GM18526 (cell line): Measurements from ENCODE around the gene CATSPERZ.
A peak's percentile ranks its signal among the peaks of the same experiment; 100 is the strongest.

Experiments
- POLR2A ChIP-seq: IDR thresholded peaks from 3 replicates; pipeline ENCODE4 v1.6.1; 2011; ENCODE audit not compliant: insufficient read length; ENCODE audit errors: extremely low read depth

CATSPERZ gene

GRCh38 chr11:64261556-64262080 is 38.5 kb upstream of the CATSPERZ start:
- no peak for TF ChIP-seq POLR2A

DNA sequence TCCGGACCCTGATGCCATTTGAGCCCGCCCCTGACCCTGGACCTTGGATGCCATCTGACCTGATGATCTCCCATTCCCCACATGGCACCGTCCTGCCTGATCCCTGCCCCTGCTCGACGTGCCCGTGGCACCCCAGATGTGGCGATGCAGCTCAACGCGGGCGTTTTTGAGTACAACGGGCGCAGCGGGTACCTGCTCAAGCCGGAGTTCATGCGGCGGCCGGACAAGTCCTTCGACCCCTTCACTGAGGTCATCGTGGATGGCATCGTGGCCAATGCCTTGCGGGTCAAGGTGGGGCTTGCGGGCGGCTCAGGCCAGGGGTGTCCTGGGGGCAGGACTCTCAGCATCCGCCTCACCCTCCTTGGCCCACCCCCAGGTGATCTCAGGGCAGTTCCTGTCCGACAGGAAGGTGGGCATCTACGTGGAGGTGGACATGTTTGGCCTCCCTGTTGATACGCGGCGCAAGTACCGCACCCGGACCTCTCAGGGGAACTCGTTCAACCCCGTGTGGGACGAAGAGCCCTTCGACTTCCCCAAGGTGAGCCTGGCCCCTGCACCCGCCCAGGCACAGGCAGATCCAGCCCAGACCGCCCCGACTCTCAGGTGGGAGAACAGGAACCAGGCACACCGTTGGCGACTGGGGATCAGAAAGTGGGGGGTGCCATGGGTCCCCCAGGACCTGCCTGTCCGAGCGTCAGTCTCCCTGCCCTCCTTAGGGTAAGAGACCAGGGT is 37.7 kb upstream of the CATSPERZ start:
- no peak for TF ChIP-seq POLR2A

DNA sequence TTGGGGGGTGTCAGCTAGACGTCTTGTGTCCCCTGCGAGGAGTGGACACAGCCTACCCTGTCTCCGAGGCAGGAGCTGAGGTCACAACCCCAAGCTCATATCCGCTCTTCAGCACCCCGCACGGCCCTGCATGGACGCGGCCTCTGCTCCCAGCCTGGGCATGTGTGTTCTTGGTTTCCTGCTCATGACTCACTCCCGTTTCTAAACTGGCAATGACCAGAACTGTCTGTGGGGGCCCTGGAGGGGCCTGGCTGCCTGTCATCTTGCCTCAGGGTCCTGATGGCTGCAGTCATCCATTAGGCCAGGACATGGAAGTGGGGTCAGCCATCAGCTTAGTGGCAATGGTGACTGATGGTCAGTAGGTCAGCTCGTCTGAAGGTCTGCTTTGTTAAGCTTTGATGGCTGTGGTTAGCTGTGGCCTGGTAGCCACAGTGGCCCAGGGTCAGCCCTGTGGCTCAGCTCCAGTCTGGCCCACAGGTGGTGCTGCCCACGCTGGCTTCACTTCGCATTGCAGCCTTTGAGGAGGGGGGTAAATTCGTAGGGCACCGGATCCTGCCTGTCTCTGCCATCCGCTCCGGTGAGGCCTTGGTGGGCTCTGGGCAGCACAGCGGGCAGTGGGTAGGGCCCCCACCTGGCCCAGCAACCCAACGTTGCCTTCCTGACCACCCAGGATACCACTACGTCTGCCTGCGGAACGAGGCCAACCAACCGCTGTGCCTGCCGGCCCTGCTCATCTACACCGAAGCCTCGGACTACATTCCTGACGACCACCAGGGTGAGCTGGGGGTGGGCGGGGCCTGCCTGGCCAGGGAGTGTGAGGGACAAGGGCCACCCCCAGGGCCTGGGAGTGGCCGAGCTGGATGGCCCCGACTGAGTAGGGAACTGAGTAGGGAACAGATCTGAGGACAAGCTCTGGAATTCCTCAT is 36.9 kb upstream of the CATSPERZ start:
- TF ChIP-seq POLR2A, result no peak

DNA sequence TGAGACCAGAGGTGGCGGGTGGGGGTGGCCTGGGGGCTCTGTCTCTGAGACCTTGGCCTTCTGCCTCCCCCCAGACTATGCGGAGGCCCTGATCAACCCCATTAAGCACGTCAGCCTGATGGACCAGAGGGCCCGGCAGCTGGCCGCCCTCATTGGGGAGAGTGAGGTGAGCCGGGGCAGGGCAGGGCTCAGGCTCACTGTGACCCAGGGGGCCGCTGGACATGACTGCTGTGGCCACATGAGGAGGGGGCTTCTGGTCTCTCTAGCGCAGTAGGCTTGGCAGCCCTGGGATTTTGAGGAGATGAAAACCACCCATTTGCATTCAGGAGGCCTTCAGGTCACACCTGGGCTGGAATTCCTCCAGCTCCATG is 36.2 kb upstream of the CATSPERZ start:
- no peak for TF ChIP-seq POLR2A

- TF ChIP-seq POLR2A, result no peak
These were observed 35.7 kb upstream of the CATSPERZ start for GRCh38 chr11:64264371-64264852.

DNA sequence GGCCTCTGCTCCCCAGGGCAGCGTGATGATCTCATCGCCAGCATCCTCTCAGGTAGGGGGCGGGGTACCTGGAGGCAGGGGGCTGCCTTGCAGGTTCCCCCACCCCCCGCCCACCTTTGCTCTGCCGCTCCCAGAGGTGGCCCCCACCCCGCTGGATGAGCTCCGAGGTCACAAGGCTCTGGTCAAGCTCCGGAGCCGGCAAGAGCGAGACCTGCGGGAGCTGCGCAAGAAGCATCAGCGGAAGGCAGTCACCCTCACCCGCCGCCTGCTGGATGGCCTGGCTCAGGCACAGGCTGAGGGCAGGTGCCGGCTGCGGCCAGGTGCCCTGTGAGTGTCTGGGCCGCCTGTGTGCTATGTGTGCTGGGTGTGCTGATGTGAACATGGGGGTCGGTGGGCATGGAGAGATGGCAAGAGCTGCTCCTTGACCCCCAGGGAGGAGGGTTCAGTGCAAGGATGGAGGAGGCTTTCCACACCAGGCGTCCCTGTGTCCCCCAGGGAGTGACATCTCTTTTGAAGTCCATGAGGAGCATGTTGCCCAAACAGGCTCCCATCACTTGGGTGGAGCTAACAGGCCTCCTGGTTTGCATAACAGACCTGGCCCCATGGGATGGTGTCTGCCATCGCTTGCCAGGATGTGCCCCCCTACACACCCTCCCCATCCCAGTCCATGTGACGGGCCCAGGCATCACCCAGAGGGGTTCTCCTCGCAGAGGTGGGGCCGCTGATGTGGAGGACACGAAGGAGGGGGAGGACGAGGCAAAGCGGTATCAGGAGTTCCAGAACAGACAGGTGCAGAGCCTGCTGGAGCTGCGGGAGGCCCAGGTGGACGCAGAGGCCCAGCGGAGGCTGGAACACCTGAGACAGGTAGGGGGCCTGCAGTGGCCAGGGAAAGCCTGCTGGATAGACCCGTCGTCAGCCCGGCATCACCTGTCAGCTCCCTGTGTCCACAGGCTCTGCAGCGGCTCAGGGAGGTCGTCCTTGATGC is 34.7 kb upstream of the CATSPERZ start:
- TF ChIP-seq POLR2A, result no peak

DNA sequence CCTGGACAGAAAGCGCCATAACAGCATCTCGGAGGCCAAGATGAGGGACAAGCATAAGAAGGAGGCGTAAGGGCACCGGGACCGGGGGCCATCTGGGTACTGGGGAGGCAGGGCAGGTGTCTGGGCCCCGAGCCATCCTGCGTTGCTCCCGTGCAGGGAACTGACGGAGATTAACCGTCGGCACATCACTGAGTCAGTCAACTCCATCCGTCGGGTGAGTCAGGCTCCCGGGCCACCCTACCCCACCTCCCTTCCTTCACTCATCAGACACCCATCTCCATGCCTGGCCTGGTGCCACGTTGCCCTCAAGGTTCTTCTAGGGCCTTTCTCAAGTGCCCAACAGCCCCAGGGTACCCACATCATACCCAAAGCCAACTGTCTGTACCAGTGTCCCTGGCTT is 33.8 kb upstream of the CATSPERZ start:
- TF ChIP-seq POLR2A, result no peak

DNA sequence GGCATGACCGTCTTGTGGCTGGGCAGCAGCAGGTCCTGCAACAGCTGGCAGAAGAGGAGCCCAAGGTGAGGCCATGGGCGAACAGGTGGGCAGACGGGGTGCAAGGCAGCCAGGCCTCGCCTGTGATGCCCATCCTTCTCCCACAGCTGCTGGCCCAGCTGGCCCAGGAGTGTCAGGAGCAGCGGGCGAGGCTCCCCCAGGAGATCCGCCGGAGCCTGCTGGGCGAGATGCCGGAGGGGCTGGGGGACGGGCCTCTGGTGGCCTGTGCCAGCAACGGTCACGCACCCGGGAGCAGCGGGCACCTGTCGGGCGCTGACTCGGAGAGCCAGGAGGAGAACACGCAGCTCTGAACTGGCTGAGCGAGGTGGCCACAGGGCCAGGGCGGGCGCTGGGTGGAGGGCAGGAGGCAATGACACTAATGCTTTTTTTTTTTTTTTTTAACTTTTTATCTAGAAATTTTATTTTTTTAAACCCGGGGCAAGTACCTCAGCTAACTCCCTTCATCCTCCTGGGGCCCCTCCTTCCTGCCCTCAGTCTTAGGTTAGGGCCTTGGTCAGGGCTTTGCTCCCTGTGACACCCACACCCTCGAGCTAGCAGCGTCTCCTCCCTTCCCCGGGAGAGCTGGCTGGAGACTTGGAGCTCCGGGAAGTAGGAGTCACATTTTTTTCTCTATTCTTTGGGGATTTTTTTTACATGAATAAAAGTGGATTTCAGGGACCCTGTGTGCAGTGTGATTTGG is 32.8 kb upstream of the CATSPERZ start:
- TF ChIP-seq POLR2A, result no peak

DNA sequence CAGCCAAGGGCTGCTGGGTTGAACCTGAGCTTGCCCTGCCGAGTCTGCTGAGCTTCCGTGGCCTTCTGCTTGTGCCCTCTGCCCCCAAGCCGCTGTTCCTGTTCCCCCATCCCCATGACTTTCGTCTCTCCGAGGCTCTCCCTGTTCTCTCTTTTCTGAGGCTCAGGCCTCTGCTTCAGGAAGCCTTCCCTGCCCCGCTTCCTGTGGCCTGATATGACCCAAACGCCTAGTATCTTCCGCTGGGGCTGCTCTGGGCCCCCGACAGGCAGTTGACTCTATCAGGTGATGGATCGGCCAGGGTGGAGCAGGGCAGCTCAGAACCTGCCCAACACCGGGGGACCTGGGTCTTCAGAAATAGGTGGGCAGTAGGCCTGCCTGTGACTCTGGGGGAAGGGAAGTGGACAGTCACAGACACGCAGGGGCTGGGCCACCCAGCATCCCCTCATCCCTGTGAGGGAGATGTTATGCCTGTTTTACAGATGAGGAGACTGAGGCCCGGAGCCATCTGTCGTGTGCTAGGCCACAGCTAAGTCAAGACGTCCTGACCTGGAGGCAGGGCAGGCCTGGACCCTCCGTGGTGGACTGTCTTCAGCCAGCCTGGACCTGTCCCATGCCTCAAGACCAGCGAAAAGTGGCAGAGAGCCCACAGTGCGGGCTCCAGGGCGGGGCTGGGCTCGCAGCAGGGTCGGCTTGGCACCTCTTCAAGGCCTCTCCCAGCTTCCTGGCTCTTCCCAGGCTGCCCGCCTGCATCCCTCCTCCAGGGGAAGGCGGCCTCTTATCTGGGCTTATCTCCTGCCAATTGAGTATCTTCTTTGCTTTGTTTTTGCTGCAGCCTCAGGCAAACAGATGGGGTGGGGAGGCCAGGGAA is 31.9 kb upstream of the CATSPERZ start:
- TF ChIP-seq POLR2A, result no peak

DNA sequence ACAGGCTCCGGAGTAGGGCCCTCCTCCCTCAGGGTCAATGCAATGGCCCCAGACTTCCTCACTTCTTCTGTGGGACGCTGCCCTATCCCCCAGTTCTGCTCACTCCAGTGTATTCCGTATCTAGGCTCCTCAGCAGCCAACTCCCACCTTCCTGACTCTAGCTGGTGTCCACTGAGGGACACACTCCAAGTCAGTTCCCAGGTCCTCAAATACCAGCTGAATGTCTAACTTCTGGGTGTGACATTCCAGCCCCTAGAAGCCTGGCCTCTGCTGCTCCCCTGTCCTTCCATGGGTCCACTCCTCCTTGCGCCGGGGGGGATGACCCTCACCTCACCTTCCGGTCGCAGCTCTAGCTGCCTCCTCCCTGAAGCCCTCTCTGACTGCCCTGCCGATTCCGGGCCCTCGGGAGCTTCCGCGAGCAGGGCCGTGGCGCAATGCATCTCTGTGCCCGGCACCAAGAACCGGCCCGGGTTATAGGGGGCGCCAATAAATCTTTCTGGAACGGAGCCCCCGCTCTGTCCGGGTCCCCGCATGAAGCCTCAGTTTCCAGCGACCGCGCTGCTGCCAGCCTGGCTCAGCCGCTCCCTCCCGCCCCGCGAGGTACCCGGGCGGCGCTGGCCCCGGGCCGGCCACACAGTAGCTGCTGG is 31.1 kb upstream of the CATSPERZ start:
- TF ChIP-seq POLR2A, result no peak

DNA sequence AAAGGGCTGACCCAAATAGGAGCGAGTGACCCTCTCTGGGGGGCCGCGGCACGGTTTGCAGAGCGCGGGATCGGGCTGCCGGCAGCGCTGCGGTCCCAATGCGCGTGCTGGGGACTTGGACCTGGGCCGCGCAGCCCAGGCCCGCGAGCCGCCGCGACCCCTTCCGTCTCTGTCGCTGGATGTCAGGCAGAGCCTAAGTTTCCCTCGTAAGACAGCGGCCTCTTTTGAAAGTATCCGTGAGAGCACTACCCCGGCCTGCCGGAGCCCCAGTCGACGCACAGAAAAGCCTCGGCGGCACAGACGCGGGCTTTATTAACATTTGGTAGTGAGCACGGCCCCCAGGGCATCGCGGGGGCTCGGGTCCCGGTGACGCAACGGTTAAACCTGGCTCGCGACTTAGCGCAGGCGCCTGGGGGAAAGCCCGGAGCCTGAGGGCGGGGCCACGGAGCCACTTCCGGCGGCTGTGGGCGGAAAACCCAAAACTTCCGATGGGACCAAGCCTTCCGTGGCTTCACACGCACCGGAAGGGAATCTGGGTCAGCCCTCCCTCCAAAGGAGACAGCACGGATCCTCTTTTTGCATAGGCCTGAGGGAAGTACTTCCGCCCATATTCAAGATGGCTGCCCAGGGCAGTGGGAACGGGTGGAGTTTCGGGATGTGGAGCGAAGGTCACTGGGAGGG is 30.5 kb upstream of the CATSPERZ start:
- TF ChIP-seq POLR2A, result peak; percentile 67
